ENCODE results near the gene SH2D6.

SH2D6 gene

DNA sequence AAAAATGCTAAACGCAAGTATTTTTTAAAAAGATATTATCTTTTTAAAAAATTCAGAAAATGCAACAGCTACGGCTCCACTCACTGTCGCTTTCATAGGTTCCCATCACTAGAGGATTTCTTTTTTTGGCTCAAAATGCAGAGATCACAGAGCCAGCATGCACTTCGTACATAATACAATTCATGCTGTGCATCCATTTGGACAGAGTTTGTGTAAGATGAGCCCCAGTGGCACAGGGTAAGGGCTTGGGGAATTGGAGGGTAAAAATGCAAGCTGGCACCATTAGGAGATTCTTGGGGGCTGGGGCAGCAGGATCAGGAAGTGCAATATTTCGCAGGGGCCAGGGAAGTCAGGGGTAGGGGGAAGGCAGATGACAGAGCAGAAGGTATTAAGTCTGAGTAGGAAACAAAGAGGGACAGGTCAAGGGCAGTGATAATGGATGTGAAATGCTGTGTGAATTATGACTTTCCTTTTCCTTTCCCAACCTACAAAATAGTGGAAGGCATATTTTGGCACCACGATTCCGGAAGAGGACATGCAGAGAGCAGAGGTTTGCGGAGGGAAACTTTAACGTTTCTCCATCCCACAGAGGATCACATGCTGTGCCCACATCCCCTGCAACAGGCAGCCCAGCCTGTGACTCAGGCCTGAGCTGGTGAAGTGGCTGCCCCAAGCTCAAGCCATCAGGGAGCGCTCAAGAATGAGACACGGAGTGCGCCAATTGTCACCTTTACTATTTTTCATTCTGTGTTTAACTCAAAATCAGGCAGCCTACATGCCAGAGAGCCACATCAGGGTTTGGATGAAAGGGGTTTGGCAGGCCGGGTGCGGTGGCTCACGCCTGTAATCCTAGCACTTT lies 13.1 kb upstream of the SH2D6 start:
- Histone ChIP-seq H3K9ac (ENCODE audit: low read length) (no peak overlapping the region), H3K79me2 (ENCODE audit: control insufficient read depth, insufficient read depth, low read length) (no peaks in the 10 kb centered on the region), H3K4me1 (ENCODE audit: control insufficient read depth, low read depth, low read length) (peaks cover 11% of the 10 kb centered on the region), H2BK15ac (replicated peaks; ENCODE audit: low read depth) (no peak overlapping the region), H2AK5ac (ENCODE audit: low read length) (no peak overlapping the region), H4K5ac (ENCODE audit: low read length) (no peak overlapping the region), H2BK120ac (ENCODE audit: low read depth, low read length) (no peak overlapping the region), H3K36me3 (ENCODE audit: control insufficient read depth, insufficient read depth, low read length) (no peaks in the 10 kb centered on the region), H3K4ac (ENCODE audit: low read depth, low read length) (no peak overlapping the region), H3K79me1 (ENCODE audit: low read length) (peaks cover 5% of the 10 kb centered on the region), H3K4me2 (ENCODE audit: low read length) (no peak overlapping the region), H3K23ac (ENCODE audit: low read length) (no peak overlapping the region), H3K4me3 (ENCODE audit: low read length) (no peak overlapping the region), H3K27me3 (ENCODE audit: insufficient read depth, low read length, poor library complexity) (no peaks in the 10 kb centered on the region), H3K27ac (ENCODE audit: low read depth, low read length) (no peak overlapping the region), H3K56ac (ENCODE audit: low read length) (peak overlapping the region; percentile 2), H3K18ac (ENCODE audit: low read length) (no peak overlapping the region), H2BK5ac (ENCODE audit: low read length) (no peak overlapping the region), H4K8ac (ENCODE audit: low read depth, low read length) (no peak overlapping the region)
- DNase-seq: peak; percentile 52
- WGBS (ENCODE audit: extremely low coverage, insufficient coverage, low lambda C conversion rate): no CpG with 5 or more reads among the region's 15 CpGs

DNA sequence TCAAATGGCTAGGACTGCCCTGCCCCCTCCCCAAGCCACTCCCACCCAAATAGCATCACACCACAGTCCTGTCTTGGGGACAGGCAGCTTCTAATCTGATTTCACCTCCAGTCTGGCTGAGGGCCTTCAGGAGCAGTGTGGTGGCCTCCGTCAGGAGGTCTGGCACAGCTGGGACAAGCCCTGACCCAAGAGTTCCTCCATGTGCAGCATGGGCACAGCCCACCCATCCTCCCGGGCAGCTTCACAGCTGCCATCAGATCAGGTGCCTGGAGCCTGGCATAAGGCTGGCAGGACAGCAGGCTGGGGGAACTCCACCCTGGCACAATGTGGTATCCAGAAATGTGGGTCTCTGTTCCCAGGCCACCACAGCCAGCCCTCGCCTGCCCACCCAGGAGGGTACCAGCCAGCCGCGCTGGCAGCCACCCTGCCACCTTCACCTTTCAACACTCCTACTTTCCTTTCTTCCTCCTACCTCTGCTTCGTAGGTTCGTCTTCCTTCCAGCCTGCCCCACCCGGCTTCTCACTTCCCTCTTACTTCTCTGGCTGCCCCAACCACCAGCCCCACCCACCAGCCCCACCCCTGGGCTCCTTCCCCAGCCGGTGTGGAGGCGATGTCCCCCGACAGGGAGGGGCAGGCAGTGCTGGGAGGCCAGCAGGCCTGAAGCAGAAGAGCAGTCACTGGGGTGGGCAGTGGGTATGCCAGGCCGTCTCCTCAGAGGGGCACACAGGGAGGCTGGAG lies 8.5 kb upstream of the SH2D6 start, which contains the start of gene CAPG:
CAPG (minus strand) TSS at position 522 of the 739 bp plus-strand sequence. CDS start 8,221 bp downstream, outside the sequence.
- peak within 1 kb of the TSS; percentile 9 for H3K4me2 ChIP-seq (ENCODE audit: low read length)
- peak within 1 kb of the TSS; percentile 75 for H3K56ac ChIP-seq (ENCODE audit: low read length)
- H3K79me2 ChIP-seq (ENCODE audit: control insufficient read depth, insufficient read depth, low read length): no peaks in the 10 kb centered on the region
- no peak within 1 kb of the TSS for H3K4ac ChIP-seq (ENCODE audit: low read depth, low read length)
- no peak within 1 kb of the TSS for H3K27ac ChIP-seq (ENCODE audit: low read depth, low read length)
- peak; percentile 59 for DNase-seq
- no peak within 1 kb of the TSS for H3K4me3 ChIP-seq (ENCODE audit: low read length)
- H3K79me1 ChIP-seq (ENCODE audit: low read length): peaks cover 5% of the 10 kb centered on the region
- H3K18ac ChIP-seq (ENCODE audit: low read length): peak within 1 kb of the TSS; percentile 6
- no peak within 1 kb of the TSS for H4K5ac ChIP-seq (ENCODE audit: low read length)
- WGBS (ENCODE audit: extremely low coverage, insufficient coverage, low lambda C conversion rate): no CpG with 5 or more reads among the region's 12 CpGs
- H3K9ac ChIP-seq (ENCODE audit: low read length): peak within 1 kb of the TSS; percentile 60
- H2AK5ac ChIP-seq (ENCODE audit: low read length): peak within 1 kb of the TSS; percentile 54
- no peak within 1 kb of the TSS for H2BK15ac ChIP-seq (replicated peaks; ENCODE audit: low read depth)
- no peaks in the 10 kb centered on the region for H3K27me3 ChIP-seq (ENCODE audit: insufficient read depth, low read length, poor library complexity)
- H2BK120ac ChIP-seq (ENCODE audit: low read depth, low read length): no peak within 1 kb of the TSS
- no peaks in the 10 kb centered on the region for H3K36me3 ChIP-seq (ENCODE audit: control insufficient read depth, insufficient read depth, low read length)
- peaks cover 13% of the 10 kb centered on the region for H3K4me1 ChIP-seq (ENCODE audit: control insufficient read depth, low read depth, low read length)
- H2BK5ac ChIP-seq (ENCODE audit: low read length): peak within 1 kb of the TSS; percentile 3
- no peak within 1 kb of the TSS for H4K8ac ChIP-seq (ENCODE audit: low read depth, low read length)
- H3K23ac ChIP-seq (ENCODE audit: low read length): no peak within 1 kb of the TSS

DNA sequence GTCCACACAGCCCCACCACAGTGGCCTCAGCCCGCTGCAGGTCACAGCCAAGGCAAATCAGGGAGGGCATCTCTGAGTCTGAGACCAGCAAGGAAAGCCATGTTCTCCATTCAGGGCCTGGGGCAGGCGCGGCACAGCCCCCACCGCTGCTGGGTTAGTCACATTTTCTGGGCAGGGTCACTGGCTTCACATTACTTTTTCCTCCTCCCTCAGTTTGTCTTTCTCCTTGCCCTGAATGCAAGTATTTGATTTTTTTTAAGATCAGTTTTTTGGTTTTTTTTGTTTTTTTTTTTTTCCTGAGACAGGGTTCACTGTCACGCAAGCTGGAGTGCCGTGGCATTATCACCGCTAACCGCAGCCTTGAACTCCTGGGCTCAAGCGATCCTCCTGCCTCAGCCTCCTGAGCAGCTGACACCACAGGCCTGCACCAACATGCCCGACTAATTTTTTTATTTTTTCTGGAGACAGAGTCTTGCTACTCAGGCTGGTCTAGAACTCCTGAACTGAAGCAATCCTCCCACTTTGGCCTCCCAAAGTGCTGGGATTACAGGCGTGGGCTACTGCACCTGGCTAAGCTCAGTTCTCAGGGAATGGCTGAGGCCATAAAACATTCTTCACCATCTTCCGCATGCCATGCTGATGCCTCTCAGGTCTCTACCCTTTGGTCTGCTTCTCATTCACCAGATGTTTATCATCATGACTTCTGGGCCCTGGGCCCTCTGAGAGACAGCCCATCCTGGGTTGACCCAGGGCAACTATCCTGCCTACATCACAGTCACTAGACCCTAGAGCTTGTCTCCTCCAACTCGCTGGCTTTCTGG lies 7.7 kb upstream of the SH2D6 start:
- H3K27ac ChIP-seq (ENCODE audit: low read depth, low read length): no peak overlapping the region
- no peak for DNase-seq
- no peak overlapping the region for H3K18ac ChIP-seq (ENCODE audit: low read length)
- H3K79me2 ChIP-seq (ENCODE audit: control insufficient read depth, insufficient read depth, low read length): no peaks in the 10 kb centered on the region
- H3K36me3 ChIP-seq (ENCODE audit: control insufficient read depth, insufficient read depth, low read length): no peaks in the 10 kb centered on the region
- no peak overlapping the region for H4K8ac ChIP-seq (ENCODE audit: low read depth, low read length)
- peak overlapping the region; percentile 54 for H2AK5ac ChIP-seq (ENCODE audit: low read length)
- no peak overlapping the region for H2BK15ac ChIP-seq (replicated peaks; ENCODE audit: low read depth)
- H3K79me1 ChIP-seq (ENCODE audit: low read length): peaks cover 5% of the 10 kb centered on the region
- H3K27me3 ChIP-seq (ENCODE audit: insufficient read depth, low read length, poor library complexity): no peaks in the 10 kb centered on the region
- WGBS (ENCODE audit: extremely low coverage, insufficient coverage, low lambda C conversion rate): no CpG with 5 or more reads among the region's 13 CpGs
- H4K5ac ChIP-seq (ENCODE audit: low read length): no peak overlapping the region
- peaks cover 13% of the 10 kb centered on the region for H3K4me1 ChIP-seq (ENCODE audit: control insufficient read depth, low read depth, low read length)
- H3K4me3 ChIP-seq (ENCODE audit: low read length): no peak overlapping the region
- H2BK5ac ChIP-seq (ENCODE audit: low read length): no peak overlapping the region
- peak overlapping the region; percentile 60 for H3K9ac ChIP-seq (ENCODE audit: low read length)
- no peak overlapping the region for H3K4me2 ChIP-seq (ENCODE audit: low read length)
- H2BK120ac ChIP-seq (ENCODE audit: low read depth, low read length): no peak overlapping the region
- no peak overlapping the region for H3K23ac ChIP-seq (ENCODE audit: low read length)
- H3K4ac ChIP-seq (ENCODE audit: low read depth, low read length): no peak overlapping the region
- peak overlapping the region; percentile 75 for H3K56ac ChIP-seq (ENCODE audit: low read length)

DNA sequence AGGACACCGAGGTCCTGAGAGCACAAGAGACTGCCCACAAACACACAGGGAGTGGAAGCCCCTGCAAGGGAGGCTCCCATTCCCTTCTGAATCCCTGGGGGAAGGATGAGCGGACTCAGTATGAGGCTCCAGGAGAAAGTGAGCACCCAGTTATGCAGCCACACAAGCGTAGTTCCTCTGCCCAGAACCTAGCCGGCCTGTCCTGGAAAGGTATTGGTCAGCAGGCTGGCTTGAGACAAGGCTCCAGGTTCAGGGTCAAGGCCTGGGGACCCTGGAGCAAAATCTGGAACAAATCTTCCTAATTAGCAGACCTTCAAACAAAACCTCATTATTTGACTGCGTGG lies 7.1 kb upstream of the SH2D6 start:
- Histone ChIP-seq H3K18ac (ENCODE audit: low read length) (no peak overlapping the region), H3K79me2 (ENCODE audit: control insufficient read depth, insufficient read depth, low read length) (no peaks in the 10 kb centered on the region), H2BK15ac (replicated peaks; ENCODE audit: low read depth) (no peak overlapping the region), H3K27me3 (ENCODE audit: insufficient read depth, low read length, poor library complexity) (no peaks in the 10 kb centered on the region), H3K56ac (ENCODE audit: low read length) (peak overlapping the region; percentile 44), H3K27ac (ENCODE audit: low read depth, low read length) (no peak overlapping the region), H4K5ac (ENCODE audit: low read length) (no peak overlapping the region), H4K8ac (ENCODE audit: low read depth, low read length) (no peak overlapping the region), H2BK120ac (ENCODE audit: low read depth, low read length) (no peak overlapping the region), H3K4me3 (ENCODE audit: low read length) (no peak overlapping the region), H3K9ac (ENCODE audit: low read length) (no peak overlapping the region), H3K4me2 (ENCODE audit: low read length) (no peak overlapping the region), H3K23ac (ENCODE audit: low read length) (no peak overlapping the region), H3K4me1 (ENCODE audit: control insufficient read depth, low read depth, low read length) (peaks cover 13% of the 10 kb centered on the region), H3K36me3 (ENCODE audit: control insufficient read depth, insufficient read depth, low read length) (no peaks in the 10 kb centered on the region), H2AK5ac (ENCODE audit: low read length) (no peak overlapping the region), H3K79me1 (ENCODE audit: low read length) (peaks cover 5% of the 10 kb centered on the region), H3K4ac (ENCODE audit: low read depth, low read length) (peak overlapping the region; percentile 18), H2BK5ac (ENCODE audit: low read length) (no peak overlapping the region)
- WGBS (ENCODE audit: extremely low coverage, insufficient coverage, low lambda C conversion rate): no CpG with 5 or more reads among the region's 5 CpGs
- DNase-seq: no peak

DNA sequence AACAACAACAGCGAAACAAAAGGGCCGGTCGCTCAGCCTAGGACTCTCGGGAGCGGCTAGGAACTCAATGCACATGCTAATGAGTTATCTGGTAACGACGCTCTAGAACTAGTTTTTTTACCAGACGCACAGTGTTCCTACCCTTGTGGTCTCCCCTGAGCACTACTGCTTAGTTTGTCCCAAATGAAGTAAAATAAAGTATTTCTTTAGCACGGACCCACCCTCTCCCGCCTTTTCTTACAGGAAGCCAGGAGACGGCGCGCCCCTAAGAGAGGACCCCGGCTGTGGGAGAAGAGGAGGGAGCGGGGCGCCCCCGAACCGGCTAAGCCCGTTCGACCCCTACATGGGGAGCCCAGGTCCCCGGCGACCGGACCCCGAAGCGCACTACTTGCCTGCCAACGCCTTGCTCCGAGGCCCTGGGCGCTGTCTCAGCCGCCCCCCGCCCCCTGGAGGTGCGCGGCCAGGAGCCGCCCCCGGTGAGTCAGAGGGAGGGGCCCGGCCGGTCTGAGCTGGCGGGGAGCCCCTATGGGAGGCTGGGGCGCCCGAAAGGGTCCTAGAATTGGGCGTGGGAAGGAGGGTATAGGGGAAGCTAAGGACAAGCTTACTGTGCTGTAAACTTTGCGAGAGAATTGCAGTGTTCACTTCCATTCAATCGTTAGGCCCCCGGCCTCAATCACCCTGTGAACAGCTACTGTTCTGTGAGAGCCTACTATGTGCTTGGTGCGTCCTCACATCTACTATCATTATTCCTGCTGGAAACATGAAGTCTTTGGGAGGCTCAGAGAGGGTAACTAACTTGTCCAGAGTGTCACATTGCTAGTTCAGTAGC lies 4.7 kb upstream of the SH2D6 start:
- Histone ChIP-seq H2AK5ac (ENCODE audit: low read length) (no peak overlapping the region), H3K79me1 (ENCODE audit: low read length) (peaks cover 5% of the 10 kb centered on the region), H3K4ac (ENCODE audit: low read depth, low read length) (peak overlapping the region; percentile 61), H3K27ac (ENCODE audit: low read depth, low read length) (no peak overlapping the region), H4K8ac (ENCODE audit: low read depth, low read length) (peak overlapping the region; percentile 91), H3K4me2 (ENCODE audit: low read length) (peak overlapping the region; percentile 34), H3K27me3 (ENCODE audit: insufficient read depth, low read length, poor library complexity) (no peaks in the 10 kb centered on the region), H3K36me3 (ENCODE audit: control insufficient read depth, insufficient read depth, low read length) (no peaks in the 10 kb centered on the region), H3K79me2 (ENCODE audit: control insufficient read depth, insufficient read depth, low read length) (no peaks in the 10 kb centered on the region), H3K23ac (ENCODE audit: low read length) (no peak overlapping the region), H2BK5ac (ENCODE audit: low read length) (no peak overlapping the region), H3K56ac (ENCODE audit: low read length) (peak overlapping the region; percentile 80), H3K4me3 (ENCODE audit: low read length) (peak overlapping the region; percentile 73), H3K4me1 (ENCODE audit: control insufficient read depth, low read depth, low read length) (peaks cover 13% of the 10 kb centered on the region), H4K5ac (ENCODE audit: low read length) (no peak overlapping the region), H3K9ac (ENCODE audit: low read length) (peak overlapping the region; percentile 62), H3K18ac (ENCODE audit: low read length) (peak overlapping the region; percentile 7), H2BK120ac (ENCODE audit: low read depth, low read length) (no peak overlapping the region), H2BK15ac (replicated peaks; ENCODE audit: low read depth) (no peak overlapping the region)
- WGBS (ENCODE audit: extremely low coverage, insufficient coverage, low lambda C conversion rate): no CpG with 5 or more reads among the region's 44 CpGs
- DNase-seq: peak; percentile 74

Measured in mesendoderm (in vitro differentiated cells).